Heart right ventricle (tissue), 16 donors: ENCODE data around the gene PIM2. TPM values are rescaled to one million over a fixed set of nuclear protein-coding genes. Genes with fewer than 3 reads are reported as not detected.
A peak's percentile ranks its signal among the peaks of the same experiment; 100 is the strongest.

Experiments
- ATAC-seq, 8 donors: fragments of 200-7000 bp; cut with Tn5 transposase; one replicate each; pipeline ENCODE4 v1.9.1; 2020; ENCODE audit warnings: mild to moderate bottlenecking in 8 of 8, moderate library complexity in 8 of 8, moderate number of reproducible peaks in 1 of 8
- DNase-seq, 2 donors: peaks; one replicate each; pipeline ENCODE4 v3.0.0-alpha.2; 2020
- H3K27ac ChIP-seq, 10 donors: fragments of 200-600 bp; sonication (generic) in 2 of 10; one replicate each; pipeline versions ENCODE4 v1.5.0 to v1.8.0; 2020 to 2022; ENCODE audit warnings: mild to moderate bottlenecking in 3 of 10
- H3K27me3 ChIP-seq, 7 donors: fragments of 200-600 bp; one replicate each; pipeline ENCODE4 v1.8.0; 2021 to 2022; ENCODE audit warnings: mild to moderate bottlenecking in 2 of 7
- H3K36me3 ChIP-seq, 9 donors: fragments of 200-600 bp; sonication (generic) in 1 of 9; one replicate each; pipeline versions ENCODE4 v1.5.0 to v1.8.0; 2020 to 2022; ENCODE audit warnings: mild to moderate bottlenecking in 2 of 9
- H3K4me1 ChIP-seq, 9 donors: fragments of 200-600 bp; sonication (generic) in 1 of 9; one replicate each; pipeline versions ENCODE4 v1.5.0 to v1.8.0; 2020 to 2022; ENCODE audit warnings: mild to moderate bottlenecking in 4 of 9
- H3K4me3 ChIP-seq, 10 donors: fragments of 200-600 bp; sonication (generic) in 2 of 10; one replicate each; pipeline versions ENCODE4 v1.5.0 to v1.8.0; 2020 to 2022; ENCODE audit warnings: mild to moderate bottlenecking in 7 of 10, moderate library complexity in 2 of 10
- H3K9me3 ChIP-seq, 11 donors: fragments of 200-600 bp in 10 of 11; sonication (generic) in 2 of 11; one replicate each; pipeline versions ENCODE4 v1.5.0 to v1.8.0; 2013 to 2022; ENCODE audit warnings: mild to moderate bottlenecking in 2 of 11, control low read depth in 1 of 11, moderate library complexity in 1 of 11
- WGBS, 2 donors: extraction: QIAGEN DNeasy Blood & Tissue Kit; methylation state at CpG; one replicate each; pipeline ENCODE4 v1.1.7; 2013; ENCODE audit warnings: inconsistent platforms in 1 of 2; 5-methylcytosine and 5-hydroxymethylcytosine counted together
- intact Hi-C, 10 donors: fragments of 100-400 bp; cut with DNase I; formaldehyde crosslinking; loops; one replicate each; pipeline versions ENCODE4 v1.11.1 to v1.14.2; 2022
- polyA plus RNA-seq, 2 donors: library from polyadenylated mRNA; stranded (reverse); fragments of 200-250 nt; gene quantifications; one replicate each; pipeline ENCODE4 v1.2.3, GENCODE V29; 2013
- total RNA-seq, 10 donors: library from RNA; stranded (reverse); fragmentation: NEBNext Ultra II Directional in 3 of 10; extraction: Animal tissue kit (Norgen Biotek cat#: 25700) in 3 of 10; gene quantifications; one replicate each; pipeline versions ENCODE4 v1.2.1 to v1.2.4, GENCODE V29; 2021 to 2023
- TF ChIP-seq, protein P1 (sequence below), 9 donors: fragments of 200-600 bp; sonication (generic) in 2 of 9; IDR thresholded peaks; one replicate each; pipeline versions ENCODE4 v1.5.0 to v1.8.0; 2021 to 2022; ENCODE audit warnings: antibody characterized with exemption in 9 of 9, mild to moderate bottlenecking in 5 of 9, moderate library complexity in 1 of 9
- donor health status: Arrhythmogenic right ventricular cardiomyopathy.
- donor health status: ischemic (EF 13 %, LVEDD 7.1; RV severe dilation, severe dysfunction).
- donor health status: healthy with polysubstance abuse.
- donor health status: DM: no; HTN: yes; CAD: no.
- donor health status: DM: no; HTN: no; CAD: no.
- donor health status: ischemic (EF 25% LVEDD 6.9; RV normal size, moderate dysfunction).
- donor health status: ischemic (EF 25% LVEDD 5.7; RV mildly dilated, moderate dysfunction).
- donor health status: healthy.
- donor health status: DM: yes; HTN: yes; CAD: no.
- donor health status: Ischemic cardiomyopathy.
- donor health status: ischemic (EF 35%, LVEDD 5.7; RV mildly dilated, moderate dysfunction).
- donor health status: nonischemic (EF 11% LVEDD 7.7; RV severe dilation, severe dysfunction).
- donor health status: DM: yes; HTN: yes; CAD: no.
- donor health status: PGD.
- donor health status: ischemic (EF 29% LVEDD 5.4; RV normal size, mild dysfunction).
- donor health status: nonischemic (EF 23%, LVEDD 6.1; RV moderate dilation, normal function).

The PIM2 gene
- total and polyA plus RNA-seq, 12 donors: 1.8 to 14.0 (median 3.3) TPM

DNA sequence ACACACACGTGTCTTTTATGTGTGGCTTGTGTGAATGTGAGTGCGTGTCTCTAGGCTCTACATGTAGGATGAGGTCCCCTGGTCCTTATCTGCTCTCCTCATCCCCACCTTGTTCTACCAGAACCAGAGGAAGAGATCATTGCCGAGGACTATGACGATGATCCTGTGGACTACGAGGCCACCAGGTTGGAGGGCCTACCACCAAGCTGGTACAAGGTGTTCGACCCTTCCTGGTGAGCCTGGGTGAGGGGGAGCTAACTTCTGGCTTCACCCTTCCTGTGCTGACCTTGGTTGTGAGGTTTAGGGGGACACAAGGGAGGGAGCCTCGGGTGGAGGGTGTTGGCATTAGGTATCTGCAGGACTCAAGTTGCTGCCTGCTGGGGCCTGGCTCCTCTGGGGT lies 17.8 kb downstream of the PIM2 start:
- Histone ChIP-seq H3K9me3 (peaks cover 0 to 17% (median 0%) of the 10 kb centered on the region in 11 donors), H3K4me1 (peaks cover 0 to 24% (median 5%) of the 10 kb centered on the region in 9 donors), H3K27me3 (no peaks in the 10 kb centered on the region), H3K27ac (no peak overlapping the region), H3K36me3 (peaks cover 0 to 65% (median 0%) of the 10 kb centered on the region in 9 donors), H3K4me3 (no peak overlapping the region)
- DNase-seq: no peak
- TF ChIP-seq, protein P1, sequence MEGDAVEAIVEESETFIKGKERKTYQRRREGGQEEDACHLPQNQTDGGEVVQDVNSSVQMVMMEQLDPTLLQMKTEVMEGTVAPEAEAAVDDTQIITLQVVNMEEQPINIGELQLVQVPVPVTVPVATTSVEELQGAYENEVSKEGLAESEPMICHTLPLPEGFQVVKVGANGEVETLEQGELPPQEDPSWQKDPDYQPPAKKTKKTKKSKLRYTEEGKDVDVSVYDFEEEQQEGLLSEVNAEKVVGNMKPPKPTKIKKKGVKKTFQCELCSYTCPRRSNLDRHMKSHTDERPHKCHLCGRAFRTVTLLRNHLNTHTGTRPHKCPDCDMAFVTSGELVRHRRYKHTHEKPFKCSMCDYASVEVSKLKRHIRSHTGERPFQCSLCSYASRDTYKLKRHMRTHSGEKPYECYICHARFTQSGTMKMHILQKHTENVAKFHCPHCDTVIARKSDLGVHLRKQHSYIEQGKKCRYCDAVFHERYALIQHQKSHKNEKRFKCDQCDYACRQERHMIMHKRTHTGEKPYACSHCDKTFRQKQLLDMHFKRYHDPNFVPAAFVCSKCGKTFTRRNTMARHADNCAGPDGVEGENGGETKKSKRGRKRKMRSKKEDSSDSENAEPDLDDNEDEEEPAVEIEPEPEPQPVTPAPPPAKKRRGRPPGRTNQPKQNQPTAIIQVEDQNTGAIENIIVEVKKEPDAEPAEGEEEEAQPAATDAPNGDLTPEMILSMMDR (IDR thresholded peaks at IDR 0.05): no peak
- intact Hi-C loops: loop anchor here in 1 of 10 donors (10.0 kb wide), 1 partner anchor 96 kb away; the partner anchor contains the start of gene HDAC6
- no peak for ATAC-seq
- WGBS, 2 donors: 89 to 92% methylated on average over 7 of the region's 7 CpGs

DNA sequence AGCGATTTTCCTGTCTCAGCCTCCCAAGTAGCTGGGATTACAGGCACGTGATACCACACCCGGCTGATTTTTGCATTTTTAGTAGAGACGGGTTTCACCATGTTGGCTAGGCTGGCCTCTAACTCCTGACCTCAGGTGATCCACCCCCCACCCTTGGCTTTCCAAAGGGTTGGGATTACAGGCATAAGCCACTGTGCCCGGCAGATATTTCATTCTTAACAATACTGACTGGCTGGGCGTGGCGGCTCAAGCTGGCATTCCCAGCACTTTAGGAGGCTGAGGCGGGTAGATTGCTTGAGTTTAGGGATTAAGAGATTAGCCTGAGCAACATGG lies 19.8 kb downstream of the PIM2 start:
- H3K27ac ChIP-seq: no peak overlapping the region
- 86 to 93% methylated on average over 7 to 8 of the region's 8 CpGs for WGBS, 2 donors
- H3K36me3 ChIP-seq: peaks cover 0 to 56% (median 0%) of the 10 kb centered on the region in 9 donors
- H3K4me3 ChIP-seq: no peak overlapping the region
- TF ChIP-seq, protein P1 (IDR thresholded peaks at IDR 0.05): no peak
- H3K4me1 ChIP-seq: peaks cover 0 to 24% (median 5%) of the 10 kb centered on the region in 9 donors
- H3K27me3 ChIP-seq: no peaks in the 10 kb centered on the region
- ATAC-seq (no peak), DNase-seq (no peak)
- H3K9me3 ChIP-seq: peaks cover 0 to 17% (median 0%) of the 10 kb centered on the region in 11 donors
- intact Hi-C loops: loop anchor here in 2 of 10 donors (5.0 to 10.0 kb wide), 2 partner anchors 97 to 254 kb away; partner anchors contain the start of gene HDAC6 (in 2 of the 2)

- Histone ChIP-seq H3K27ac (peak within 1 kb of the TSS; percentile 87 to 97 (median 94)), H3K9me3 (peaks cover 0 to 17% (median 0%) of the 10 kb centered on the region in 11 donors), H3K36me3 (peaks cover 0 to 56% (median 0%) of the 10 kb centered on the region in 9 donors), H3K4me1 (peaks cover 0 to 24% (median 5%) of the 10 kb centered on the region in 9 donors), H3K27me3 (no peaks in the 10 kb centered on the region), H3K4me3 (peak within 1 kb of the TSS; percentile 56 to 85 (median 74))
- intact Hi-C loops: loop anchor here in 2 of 10 donors (5.0 to 10.0 kb wide), 2 partner anchors 95 to 253 kb away; partner anchors contain the start of gene HDAC6 (in 2 of the 2)
- ATAC-seq (peak; percentile 95 to 98 (median 97)), DNase-seq (peak; percentile 86 to 91)
- TF ChIP-seq, protein P1 (IDR thresholded peaks at IDR 0.05): no peak
- 0% methylated on average over 44 to 49 of the region's 49 CpGs for WGBS, 2 donors
Observed at GRCh38 chrX:48897625-48898306, 21.1 kb downstream of the PIM2 start, which contains the start of the genes PQBP1 and TIMM17B. TSS of gene PQBP1 (plus strand) at chrX:48897930. CDS start at chrX:48898510, 580 bp downstream. TSS of gene TIMM17B (minus strand) at chrX:48897768. CDS start at chrX:48897749, 19 bp downstream.

DNA sequence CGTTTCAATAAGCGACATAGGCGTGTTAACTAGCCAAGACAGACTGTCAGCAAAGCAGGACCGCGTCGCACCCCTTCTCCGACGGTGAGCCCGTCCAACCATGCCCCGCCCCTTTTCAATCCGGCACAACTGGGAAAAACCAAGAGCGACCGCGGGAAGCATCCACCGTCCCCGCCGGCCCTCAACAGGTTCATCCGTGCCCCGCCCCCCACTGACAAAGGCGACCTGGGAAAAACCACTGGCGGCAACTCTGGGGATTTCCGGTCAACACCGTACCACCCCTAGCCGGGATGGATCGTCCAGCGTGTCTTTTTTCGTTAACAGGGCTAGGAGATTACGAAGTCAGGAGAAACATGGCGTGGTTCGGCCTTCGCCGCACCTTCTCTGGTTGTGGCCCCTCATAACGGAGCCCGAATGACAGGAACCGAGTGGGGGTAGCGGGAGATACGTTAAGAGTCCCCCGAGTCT lies 21.6 kb downstream of the PIM2 start:
- Histone ChIP-seq H3K9me3 (peaks cover 0 to 17% (median 0%) of the 10 kb centered on the region in 11 donors), H3K27me3 (no peaks in the 10 kb centered on the region), H3K4me3 (peak overlapping the region; percentile 56 to 85 (median 74)), H3K27ac (peak overlapping the region; percentile 87 to 97 (median 94)), H3K4me1 (peaks cover 0 to 24% (median 5%) of the 10 kb centered on the region in 9 donors), H3K36me3 (peaks cover 0 to 51% (median 0%) of the 10 kb centered on the region in 9 donors)
- TF ChIP-seq, protein P1 (IDR thresholded peaks at IDR 0.05): no peak
- DNase-seq (peak; percentile 66 to 77), ATAC-seq (peak; percentile 56 to 80 (median 74))
- intact Hi-C loops: loop anchor here in 2 of 10 donors (5.0 to 10.0 kb wide), 2 partner anchors 95 to 252 kb away; partner anchors contain the start of gene HDAC6 (in 2 of the 2)
- WGBS, 2 donors: 0% methylated on average over 29 to 38 of the region's 38 CpGs
